NCI-H460 (cell line): Measurements from ENCODE around the gene ITGA7. TPM values are rescaled to one million over a fixed set of nuclear protein-coding genes. Genes with fewer than 3 reads are reported as not detected.

Source experiments
- DNase-seq: peaks from one replicate; pipeline ENCODE4 v3.0.0-alpha.2; 2016; ENCODE audit warnings: low read depth; ENCODE audit errors: extremely low read depth
- total RNA-seq: library from RNA; depleted of rRNA; stranded (reverse); fragments of >200 nt; shearing (Covaris generic); gene quantifications from 2 replicates; pipeline ENCODE4 v1.2.3, GENCODE V29; 2014

The ITGA7 gene
- total RNA-seq, 1 experiment from 2014 or later = 1.2 TPM

GRCh38 chr12:55704824-55705718 lies 2.6 kb downstream of the ITGA7 start:
- no peak for DNase-seq

GRCh38 chr12:55703901-55704761 lies 3.6 kb downstream of the ITGA7 start:
- DNase-seq = no peak

GRCh38 chr12:55703288-55703687 lies 4.4 kb downstream of the ITGA7 start:
- DNase-seq = no peak

GRCh38 chr12:55702861-55703260 lies 4.8 kb downstream of the ITGA7 start:
- no peak for DNase-seq

GRCh38 chr12:55700255-55701018 lies 7.3 kb downstream of the ITGA7 start:
- no peak for DNase-seq

GRCh38 chr12:55699471-55700055 lies 8.1 kb downstream of the ITGA7 start:
- DNase-seq = no peak

- DNase-seq = no peak
Observed at GRCh38 chr12:55698965-55699364, 8.7 kb downstream of the ITGA7 start.

- no peak for DNase-seq
Observed at GRCh38 chr12:55698241-55698955, 9.3 kb downstream of the ITGA7 start.

GRCh38 chr12:55697686-55698085 lies 10.0 kb downstream of the ITGA7 start:
- no peak for DNase-seq

- DNase-seq = no peak
Observed at GRCh38 chr12:55696796-55697462, 10.8 kb downstream of the ITGA7 start.

- no peak for DNase-seq
Observed at GRCh38 chr12:55696141-55696540, 11.6 kb downstream of the ITGA7 start.

- DNase-seq = no peak
Observed at GRCh38 chr12:55695349-55695748, 12.4 kb downstream of the ITGA7 start.

GRCh38 chr12:55694651-55695050 lies 13.1 kb downstream of the ITGA7 start:
- DNase-seq = no peak

GRCh38 chr12:55694188-55694515 lies 13.6 kb downstream of the ITGA7 start:
- DNase-seq = no peak

- DNase-seq = no peak
Observed at GRCh38 chr12:55693323-55694187, 14.1 kb downstream of the ITGA7 start.

- DNase-seq = no peak
Observed at GRCh38 chr12:55692631-55693322, 14.9 kb downstream of the ITGA7 start.

GRCh38 chr12:55688716-55689655 lies 18.7 kb downstream of the ITGA7 start:
- DNase-seq = no peak
